ENCODE data around the gene HRH4.

The HRH4 gene

DNA sequence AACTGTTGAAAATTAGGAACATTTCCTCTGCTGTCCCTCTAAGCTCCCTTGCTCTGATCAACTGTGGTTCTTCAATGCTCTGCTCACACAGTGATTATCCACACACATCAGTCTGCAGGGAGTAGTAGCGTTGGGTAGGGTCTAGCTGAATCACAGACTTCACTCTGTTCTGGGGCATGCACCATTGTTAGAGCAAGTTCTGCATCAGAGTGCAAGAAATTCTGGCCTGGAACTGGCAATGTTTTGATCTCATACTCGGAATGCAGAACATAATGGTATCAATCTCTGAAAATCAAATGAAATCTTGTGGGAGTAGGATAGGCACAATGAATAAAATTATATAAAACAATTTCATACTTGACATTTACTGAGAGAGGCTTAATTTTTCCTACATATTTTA is 55.3 kb downstream of the HRH4 start:
- Mint-ChIP-seq H3K27me3 (ENCODE audit: low read depth, poor library complexity) (peaks cover 2% of the 10 kb centered on the region), H3K4me1 (peaks cover 16% of the 10 kb centered on the region), H3K4me3 (no peak overlapping the region), H3K9me3 (peaks cover 4% of the 10 kb centered on the region), H3K27ac (no peak overlapping the region), H3K36me3 (ENCODE audit: low read depth) (peaks cover 5% of the 10 kb centered on the region)
- DNase-seq, result no peak
- TF ChIP-seq CTCF (IDR thresholded peaks at IDR 0.05), result no peak

DNA sequence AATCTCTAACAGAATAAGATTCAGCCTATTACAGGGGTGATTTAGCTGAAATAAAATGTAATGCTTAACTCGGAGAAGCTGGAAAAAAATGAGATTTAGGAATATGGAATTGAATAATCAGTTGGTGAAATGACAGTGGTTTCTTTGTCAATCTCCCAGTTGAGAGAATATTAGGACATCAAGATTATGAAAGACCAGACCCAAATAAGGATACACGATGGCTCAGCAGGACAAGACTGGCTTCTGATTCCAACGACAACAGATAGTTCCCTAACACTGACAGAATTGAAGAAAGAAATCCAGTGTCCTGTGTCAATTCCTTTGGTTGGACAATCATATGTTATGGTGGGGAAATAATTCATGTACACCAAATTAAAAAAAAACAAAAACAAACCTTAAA is 55.8 kb downstream of the HRH4 start:
- no peak for TF ChIP-seq CTCF (IDR thresholded peaks at IDR 0.05)
- no peak for DNase-seq
- peaks cover 2% of the 10 kb centered on the region for H3K27me3 Mint-ChIP-seq (ENCODE audit: low read depth, poor library complexity)
- peaks cover 5% of the 10 kb centered on the region for H3K36me3 Mint-ChIP-seq (ENCODE audit: low read depth)
- no peak overlapping the region for H3K27ac Mint-ChIP-seq
- H3K4me3 Mint-ChIP-seq, result no peak overlapping the region
- peaks cover 21% of the 10 kb centered on the region for H3K4me1 Mint-ChIP-seq
- peaks cover 4% of the 10 kb centered on the region for H3K9me3 Mint-ChIP-seq

DNA sequence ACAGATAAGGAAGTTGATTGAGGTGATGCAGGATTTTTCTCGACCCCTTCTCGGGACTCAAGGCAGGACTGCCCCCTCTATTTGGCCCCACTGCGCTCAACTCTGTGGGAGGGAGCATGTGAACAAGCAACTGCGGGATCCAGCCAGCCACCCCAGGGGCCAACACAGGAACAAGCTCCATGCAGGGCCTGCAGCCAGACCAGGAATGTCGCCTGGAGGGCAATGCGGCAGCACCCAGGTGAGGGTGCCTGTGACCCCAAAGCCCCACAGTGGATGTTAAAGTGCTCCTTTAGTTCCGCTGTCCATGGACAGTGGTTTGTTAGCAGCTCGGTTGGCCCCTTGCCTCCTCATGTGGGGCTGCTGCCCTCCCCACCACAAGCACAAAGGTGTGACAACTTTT is 57.1 kb downstream of the HRH4 start:
- no peak for DNase-seq
- Mint-ChIP-seq H3K27ac (no peak overlapping the region), H3K27me3 (ENCODE audit: low read depth, poor library complexity) (peaks cover 6% of the 10 kb centered on the region), H3K4me1 (peaks cover 22% of the 10 kb centered on the region), H3K36me3 (ENCODE audit: low read depth) (peaks cover 5% of the 10 kb centered on the region), H3K9me3 (peaks cover 4% of the 10 kb centered on the region), H3K4me3 (no peak overlapping the region)
- no peak for TF ChIP-seq CTCF (IDR thresholded peaks at IDR 0.05)

- DNase-seq, result no peak
- peaks cover 5% of the 10 kb centered on the region for H3K36me3 Mint-ChIP-seq (ENCODE audit: low read depth)
- H3K27me3 Mint-ChIP-seq (ENCODE audit: low read depth, poor library complexity), result peaks cover 12% of the 10 kb centered on the region
- peaks cover 4% of the 10 kb centered on the region for H3K9me3 Mint-ChIP-seq
- no peak for TF ChIP-seq CTCF (IDR thresholded peaks at IDR 0.05)
- H3K27ac Mint-ChIP-seq, result no peak overlapping the region
- no peak overlapping the region for H3K4me3 Mint-ChIP-seq
- peaks cover 22% of the 10 kb centered on the region for H3K4me1 Mint-ChIP-seq
These were observed 58.2 kb downstream of the HRH4 start for GRCh38 chr18:24518596-24518995.

All from nephron progenitor cell (in vitro differentiated cells).